HepG2 (cell line): ENCODE measurements around the gene CADPS. TPM values are rescaled to one million over a fixed set of nuclear protein-coding genes. Genes with fewer than 3 reads are reported as not detected.

Experiments used
- ATAC-seq: fragments of 200-7000 bp; cut with Tn5 transposase; 3 replicates; pipeline ENCODE4 v1.9.1; 2020; ENCODE audit warnings: mild to moderate bottlenecking, moderate library complexity
- BruUV-seq: library from RNA; stranded (reverse); fragments of 400-500 nt; replicated peaks from 2 replicates; lab custom pipeline; 2021; lab: Mats Ljungman, UMichigan
- CTCF ChIA-PET: fragments of 300-600 bp; formaldehyde crosslinking; extraction: SDS; loops from one replicate; lab custom pipeline; 2021; ENCODE audit warnings: low total read pairs, inconsistent platforms, low intra/inter-chr PET ratio; lab: Yijun Ruan, JAX
- POLR2A ChIA-PET: fragments of 350-600 bp; sonication (Branson Sonifier 250); formaldehyde crosslinking; loops from one replicate; lab custom pipeline; 2020; ENCODE audit warnings: antibody characterized with exemption, inconsistent platforms; lab: Yijun Ruan, JAX
- DNase-seq: peaks from one replicate; pipeline ENCODE4 v3.0.0-alpha.2; 2015; ENCODE audit warnings: low spot score
- FAIRE-seq: peaks from 3 replicates; lab custom pipeline; 2011; peaks lifted over from hg19 to GRCh38; lab: Jason Lieb, UNC
- H2AFZ ChIP-seq: one replicate; pipeline ENCODE4 v1.6.1; 2011; ENCODE audit warnings: low read length, inconsistent platforms
- H3K27ac ChIP-seq: fragments of 300-600 bp; 3 replicates; pipeline ENCODE4 v1.8.0; 2011; ENCODE audit warnings: mixed run types, mild to moderate bottlenecking, mixed read lengths, low read length, inconsistent platforms; ENCODE audit not compliant: insufficient read depth; ENCODE audit errors: extremely low read length
- H3K27me3 ChIP-seq, 2 experiments: fragments of 200-600 bp in 1 of 2; 2 replicates in 1 of 2; 3 replicates in 1 of 2; pipeline versions ENCODE4 v1.6.0 to v1.8.0; 2011; ENCODE audit warnings: low read length in 2 of 2, mild to moderate bottlenecking in 2 of 2, moderate library complexity in 2 of 2, inconsistent platforms in 1 of 2; ENCODE audit not compliant: insufficient read depth in 2 of 2, control insufficient read depth in 1 of 2
- H3K36me3 ChIP-seq, 2 experiments: fragments of 200-600 bp in 1 of 2; replicated peaks in 1 of 2; 2 replicates in 1 of 2; 3 replicates in 1 of 2; pipeline versions ENCODE4 v1.5.1 to v1.8.0; 2011; ENCODE audit warnings: low read length in 2 of 2, inconsistent platforms in 1 of 2; ENCODE audit not compliant: insufficient read depth in 2 of 2, control insufficient read depth in 1 of 2
- H3K4me1 ChIP-seq: 2 replicates; pipeline ENCODE4 v1.5.1; 2012; ENCODE audit warnings: low read length, inconsistent platforms; ENCODE audit not compliant: insufficient read depth
- H3K4me2 ChIP-seq: 2 replicates; pipeline ENCODE4 v1.6.0; 2011; ENCODE audit warnings: low read depth, low read length, inconsistent platforms
- H3K4me3 ChIP-seq, 3 experiments: fragments of 200-600 bp in 1 of 3; sonication (generic), shearing (Covaris generic) in 1 of 3; replicated peaks in 1 of 3; 2 replicates each; pipeline ENCODE4 v1.5.1; 2011 to 2016; ENCODE audit warnings: low read length in 3 of 3, inconsistent platforms in 2 of 3, low read depth in 2 of 3, mild to moderate bottlenecking in 2 of 3, control low read depth in 1 of 3, mixed read lengths in 1 of 3; ENCODE audit not compliant: insufficient read depth in 1 of 3
- H3K79me2 ChIP-seq: one replicate; pipeline ENCODE4 v1.6.1; 2011; ENCODE audit warnings: low read length, inconsistent platforms; ENCODE audit not compliant: insufficient read depth
- H3K9ac ChIP-seq: 2 replicates; pipeline ENCODE4 v1.6.0; 2011; ENCODE audit warnings: mild to moderate bottlenecking, low read depth, low read length, inconsistent platforms; ENCODE audit not compliant: insufficient read depth
- H3K9me3 ChIP-seq: 2 replicates; pipeline ENCODE4 v1.5.1; 2012; ENCODE audit warnings: mild to moderate bottlenecking, low read length
- H4K20me1 ChIP-seq: 2 replicates; pipeline ENCODE4 v1.6.0; 2011; ENCODE audit warnings: inconsistent platforms, mild to moderate bottlenecking, low read length, moderate library complexity; ENCODE audit not compliant: insufficient read depth
- BRD4 ChIP-seq: sonication (generic); formaldehyde crosslinking; IDR thresholded peaks from 2 replicates; pipeline ENCODE4 v1.4.0; 2020; ENCODE audit warnings: missing genetic modification reagents
- CBX1 ChIP-seq: IDR thresholded peaks from one replicate; pipeline ENCODE4 v1.6.1; 2016; ENCODE audit warnings: antibody characterized with exemption, low read depth
- GLI4 ChIP-seq: sonication (generic); formaldehyde crosslinking; IDR thresholded peaks from 2 replicates; pipeline ENCODE4 v1.5.1; 2020; ENCODE audit warnings: missing genetic modification reagents, mild to moderate bottlenecking, moderate library complexity, borderline replicate concordance
- HES4 ChIP-seq: sonication (generic); formaldehyde crosslinking; IDR thresholded peaks from 2 replicates; pipeline ENCODE4 v1.9.0; 2021; ENCODE audit warnings: mild to moderate bottlenecking, missing genetic modification reagents, borderline replicate concordance
- MAF1 ChIP-seq: sonication (generic); formaldehyde crosslinking; IDR thresholded peaks from 2 replicates; pipeline ENCODE4 v1.5.0; 2020; ENCODE audit warnings: missing genetic modification reagents, borderline replicate concordance
- MATR3 ChIP-seq: sonication (generic); formaldehyde crosslinking; IDR thresholded peaks from 2 replicates; pipeline ENCODE4 v1.4.0; 2020; ENCODE audit warnings: missing genetic modification reagents
- NCOA5 ChIP-seq: sonication (generic); formaldehyde crosslinking; IDR thresholded peaks from 2 replicates; pipeline ENCODE4 v1.4.0; 2020; ENCODE audit warnings: missing genetic modification reagents
- NFKBIZ ChIP-seq: IDR thresholded peaks from 2 replicates; pipeline ENCODE4 v1.6.1; 2018; ENCODE audit warnings: missing genetic modification reagents, missing compliant biosample characterization
- NFYB ChIP-seq: sonication (generic); formaldehyde crosslinking; IDR thresholded peaks from 2 replicates; pipeline ENCODE4 v1.4.0; 2020; ENCODE audit warnings: missing genetic modification reagents
- PPARG ChIP-seq: conservative IDR thresholded peaks from 2 replicates; pipeline ENCODE4 v1.6.1; 2016; ENCODE audit warnings: missing biosample characterization, missing genetic modification reagents
- SMARCC2 ChIP-seq: fragments of 450-650 bp; IDR thresholded peaks from 2 replicates; pipeline ENCODE4 v1.6.1; 2017; ENCODE audit warnings: antibody characterized with exemption, mild to moderate bottlenecking
- SRY ChIP-seq: sonication (generic); formaldehyde crosslinking; IDR thresholded peaks from 2 replicates; pipeline ENCODE4 v1.8.0; 2022; ENCODE audit warnings: mild to moderate bottlenecking, missing genetic modification reagents
- SYNCRIP ChIP-seq: fragments of 200-400 bp; formaldehyde crosslinking; IDR thresholded peaks from 2 replicates; pipeline ENCODE4 v1.6.1; 2018; ENCODE audit warnings: mild to moderate bottlenecking, low read depth, low read length; ENCODE audit not compliant: insufficient read depth
- TBP ChIP-seq: sonication (generic); formaldehyde crosslinking; IDR thresholded peaks from 2 replicates; pipeline ENCODE4 v1.5.0; 2020; ENCODE audit warnings: missing genetic modification reagents
- YEATS2 ChIP-seq: sonication (generic); formaldehyde crosslinking; IDR thresholded peaks from 2 replicates; pipeline ENCODE4 v1.4.0; 2020; ENCODE audit warnings: missing genetic modification reagents, borderline replicate concordance
- ZNF224 ChIP-seq: sonication (generic); formaldehyde crosslinking; IDR thresholded peaks from 2 replicates; pipeline ENCODE4 v1.5.0; 2020; ENCODE audit warnings: mild to moderate bottlenecking, missing genetic modification reagents
- ZNF296 ChIP-seq: sonication (generic); formaldehyde crosslinking; conservative IDR thresholded peaks from 2 replicates; pipeline ENCODE4 v1.5.0; 2020; ENCODE audit warnings: mild to moderate bottlenecking, missing genetic modification reagents
- ZNF839 ChIP-seq: sonication (generic); formaldehyde crosslinking; IDR thresholded peaks from 2 replicates; pipeline ENCODE4 v1.4.0; 2020; ENCODE audit warnings: missing genetic modification reagents, mild to moderate bottlenecking, borderline replicate concordance
- WGBS: methylation state at CpG from one replicate; pipeline ENCODE4 v1.1.6; 2017; ENCODE audit warnings: low lambda C conversion rate; 5-methylcytosine and 5-hydroxymethylcytosine counted together
- in situ Hi-C: cut with HindIII; loops from 2 replicates; pipeline ENCODE4 v1.10.0; 2017; ENCODE audit warnings: low pct_unique_long_range_greater_than_20kb; ENCODE audit not compliant: extremely low pct_ligation_motif_present
- intact Hi-C: fragments of 100-400 bp; cut with micrococcal nuclease; formaldehyde crosslinking; loops from one replicate; pipeline ENCODE4 v1.10.0; 2022; ENCODE audit not compliant: unreplicated experiment
- polyA plus RNA-seq, 8 experiments: library from polyadenylated mRNA; depleted of rRNA in 3 of 8; stranded (reverse) in 7 of 8; unstranded in 1 of 8; fragments of >200 nt; fragmentation: Illumina TruSeq in 4 of 8; extraction: Trizol in 4 of 8; gene quantifications; 2 replicates each; pipeline versions ENCODE4 v1.2.1 to v1.2.3, GENCODE V29; 2011 to 2016; ENCODE audit warnings: low read depth in 4 of 8, missing spikeins in 1 of 8, mixed read lengths in 1 of 8; ENCODE audit not compliant: insufficient read depth in 1 of 8
- total RNA-seq, 5 experiments: library from RNA; depleted of rRNA; stranded (reverse); fragments of >200 nt; fragmentation: Illumina TruSeq; extraction: Trizol; gene quantifications; 2 replicates each; pipeline ENCODE4 v1.2.3, GENCODE V29; 2016; ENCODE audit warnings: low read depth in 1 of 5
- TF ChIP-seq, protein P1 (sequence below): sonication (generic); formaldehyde crosslinking; IDR thresholded peaks from 2 replicates; pipeline ENCODE4 v1.4.0; 2020; ENCODE audit warnings: low read depth, mild to moderate bottlenecking, missing genetic modification reagents
- TF ChIP-seq, protein P2 (sequence below): sonication (generic); formaldehyde crosslinking; IDR thresholded peaks from 2 replicates; pipeline ENCODE4 v1.4.0; 2020; ENCODE audit warnings: missing genetic modification reagents, borderline replicate concordance

Gene CADPS
- total and polyA plus RNA-seq, 2 of the 13 experiments (the other 11 are each of a cell fraction or from before 2014, with no cell fraction given), result not detected

DNA sequence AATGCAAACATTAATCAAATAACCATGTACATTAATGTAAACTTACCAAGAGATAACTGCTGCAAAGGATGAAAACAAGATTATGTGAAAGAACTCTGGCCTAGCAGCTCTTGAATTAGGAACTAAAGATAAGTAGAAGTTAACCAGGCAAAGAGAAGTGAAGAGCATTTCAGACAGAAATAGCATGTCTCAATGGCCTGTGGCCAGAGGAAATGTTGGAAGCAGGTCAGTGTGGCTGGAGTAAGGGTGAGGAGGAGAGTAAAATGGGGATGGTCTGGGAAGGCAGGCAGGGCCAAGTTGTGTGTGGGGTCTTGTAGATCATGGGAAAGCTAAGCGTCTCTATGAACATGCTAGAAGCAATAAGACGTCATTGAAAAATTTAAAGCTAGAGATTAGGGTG, 192.4 kb downstream of the CADPS start:
- no peaks in the 10 kb centered on the region for H3K36me3 ChIP-seq
- no peak overlapping the region for H3K4me3 ChIP-seq
- FAIRE-seq (no peak), ATAC-seq (no peak), DNase-seq (no peak)
- no TSS peak for BruUV-seq
- H2AFZ ChIP-seq, result no peak overlapping the region
- POLR2A ChIA-PET, result no interaction called here
- no peaks in the 10 kb centered on the region for H3K4me1 ChIP-seq
- H3K27me3 ChIP-seq, result no peaks in the 10 kb centered on the region; a peak in 1 of 5 replicates
- TF ChIP-seq HES4 (no peak), CBX1 (no peak), NCOA5 (CRISPR knock-in tag) (no peak), GLI4 (no peak), SYNCRIP (no peak), NFYB (no peak), MATR3 (CRISPR knock-in tag) (no peak), YEATS2 (CRISPR knock-in tag) (no peak), SRY (CRISPR knock-in tag) (no peak), BRD4 (CRISPR knock-in tag) (no peak), MAF1 (no peak), SMARCC2 (no peak), TBP (no peak), ZNF296 (no peak), ZNF839 (CRISPR knock-in tag) (no peak), ZNF224 (CRISPR knock-in tag) (no peak), NFKBIZ (CRISPR knock-in tag) (no peak), PPARG (no peak)
- TF ChIP-seq, protein P1, sequence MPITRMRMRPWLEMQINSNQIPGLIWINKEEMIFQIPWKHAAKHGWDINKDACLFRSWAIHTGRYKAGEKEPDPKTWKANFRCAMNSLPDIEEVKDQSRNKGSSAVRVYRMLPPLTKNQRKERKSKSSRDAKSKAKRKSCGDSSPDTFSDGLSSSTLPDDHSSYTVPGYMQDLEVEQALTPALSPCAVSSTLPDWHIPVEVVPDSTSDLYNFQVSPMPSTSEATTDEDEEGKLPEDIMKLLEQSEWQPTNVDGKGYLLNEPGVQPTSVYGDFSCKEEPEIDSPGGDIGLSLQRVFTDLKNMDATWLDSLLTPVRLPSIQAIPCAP (CRISPR knock-in tag), result no peak
- TF ChIP-seq, protein P2, sequence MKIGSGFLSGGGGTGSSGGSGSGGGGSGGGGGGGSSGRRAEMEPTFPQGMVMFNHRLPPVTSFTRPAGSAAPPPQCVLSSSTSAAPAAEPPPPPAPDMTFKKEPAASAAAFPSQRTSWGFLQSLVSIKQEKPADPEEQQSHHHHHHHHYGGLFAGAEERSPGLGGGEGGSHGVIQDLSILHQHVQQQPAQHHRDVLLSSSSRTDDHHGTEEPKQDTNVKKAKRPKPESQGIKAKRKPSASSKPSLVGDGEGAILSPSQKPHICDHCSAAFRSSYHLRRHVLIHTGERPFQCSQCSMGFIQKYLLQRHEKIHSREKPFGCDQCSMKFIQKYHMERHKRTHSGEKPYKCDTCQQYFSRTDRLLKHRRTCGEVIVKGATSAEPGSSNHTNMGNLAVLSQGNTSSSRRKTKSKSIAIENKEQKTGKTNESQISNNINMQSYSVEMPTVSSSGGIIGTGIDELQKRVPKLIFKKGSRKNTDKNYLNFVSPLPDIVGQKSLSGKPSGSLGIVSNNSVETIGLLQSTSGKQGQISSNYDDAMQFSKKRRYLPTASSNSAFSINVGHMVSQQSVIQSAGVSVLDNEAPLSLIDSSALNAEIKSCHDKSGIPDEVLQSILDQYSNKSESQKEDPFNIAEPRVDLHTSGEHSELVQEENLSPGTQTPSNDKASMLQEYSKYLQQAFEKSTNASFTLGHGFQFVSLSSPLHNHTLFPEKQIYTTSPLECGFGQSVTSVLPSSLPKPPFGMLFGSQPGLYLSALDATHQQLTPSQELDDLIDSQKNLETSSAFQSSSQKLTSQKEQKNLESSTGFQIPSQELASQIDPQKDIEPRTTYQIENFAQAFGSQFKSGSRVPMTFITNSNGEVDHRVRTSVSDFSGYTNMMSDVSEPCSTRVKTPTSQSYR (CRISPR knock-in tag), result no peak
- H3K27ac ChIP-seq, result no peak overlapping the region
- H3K9me3 ChIP-seq, result no peaks in the 10 kb centered on the region
- no peak overlapping the region for H3K9ac ChIP-seq
- no peaks in the 10 kb centered on the region for H4K20me1 ChIP-seq
- intact Hi-C loops, result no loop called here
- in situ Hi-C loops, result no loop called here
- WGBS, result 8% methylated on average over 2 of the region's 2 CpGs
- H3K4me2 ChIP-seq, result no peak overlapping the region
- no peaks in the 10 kb centered on the region for H3K79me2 ChIP-seq
- CTCF ChIA-PET, result no interaction called here
